Measurements from ENCODE around the gene GRIA2. TPM values are rescaled to one million over a fixed set of nuclear protein-coding genes. Genes with fewer than 3 reads are reported as not detected.

Gene GRIA2
- total RNA-seq, 1 experiment from 2014 or later: 0.32 TPM

DNA sequence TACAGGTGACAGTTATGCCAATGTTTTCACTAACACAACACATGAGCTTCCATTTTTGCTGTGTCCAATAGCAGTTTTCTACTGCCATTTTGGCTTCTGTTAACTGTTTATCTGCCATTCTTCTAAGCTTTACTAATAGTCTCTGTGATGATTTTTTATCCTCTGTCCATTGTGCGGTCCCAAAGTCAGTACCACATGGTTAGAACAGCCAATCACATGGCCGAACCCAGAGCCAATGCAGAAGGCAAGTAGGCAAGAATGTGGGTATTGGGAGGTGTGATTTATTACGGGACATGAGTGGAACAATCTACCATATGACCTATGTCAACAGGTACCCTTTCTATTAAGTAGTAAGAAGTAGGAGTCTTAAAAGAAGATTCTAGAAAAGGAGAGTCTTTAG, 61.5 kb downstream of the GRIA2 start:
- Histone ChIP-seq H3K27me3 (replicated peaks; ENCODE audit: insufficient read depth, low read depth, low read length, poor library complexity) (no peaks in the 10 kb centered on the region), H3K4me1 (ENCODE audit: insufficient read depth, low read length, poor library complexity, severe bottlenecking) (no peaks in the 10 kb centered on the region), H3K9me3 (ENCODE audit: low read depth, low read length, poor library complexity, severe bottlenecking) (no peaks in the 10 kb centered on the region), H3K36me3 (ENCODE audit: insufficient read depth, low read length, poor library complexity, severe bottlenecking) (no peaks in the 10 kb centered on the region), H3K4me3 (ENCODE audit: low read depth, low read length, poor library complexity, severe bottlenecking) (no peak overlapping the region), H3K27ac (ENCODE audit: low read depth, low read length, poor library complexity, severe bottlenecking) (no peak overlapping the region)
- ChIA-PET POLR2A (ENCODE audit: low non-redundant PET) (no interaction called here), CTCF (no interaction called here)
- no peak for DNase-seq (ENCODE audit: low spot score)
- intact Hi-C loops (cut with micrococcal nuclease; ENCODE audit: unreplicated experiment): no loop called here
- no peak for TF ChIP-seq CTCF (conservative IDR thresholded peaks at IDR 0.05; ENCODE audit: low read depth, low read length)
- no peak for TF ChIP-seq EZH2 (IDR thresholded peaks at IDR 0.05; ENCODE audit: borderline replicate concordance, low read depth, low read length, poor library complexity, severe bottlenecking)
- BruUV-seq (replicated peaks): no TSS peak

DNA sequence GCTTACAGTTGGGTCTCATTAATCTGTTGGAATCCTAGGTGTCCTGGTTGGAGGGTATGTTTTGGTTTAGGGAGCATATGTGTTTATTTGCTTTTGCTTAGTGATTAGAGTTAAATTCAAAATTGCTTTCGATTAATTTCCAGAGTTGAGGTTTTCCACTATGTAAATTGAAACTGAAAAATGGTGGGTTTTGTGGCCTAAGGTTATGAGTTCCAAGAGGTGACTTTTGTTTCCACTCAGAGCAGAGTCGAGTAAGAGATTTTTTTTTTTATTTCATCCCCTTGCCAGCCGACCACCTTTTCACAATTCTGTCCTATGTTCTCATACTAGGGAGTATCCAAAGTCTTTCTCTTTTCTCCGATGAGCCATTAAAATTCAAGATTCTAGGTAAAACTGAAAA, 66.9 kb downstream of the GRIA2 start:
- Histone ChIP-seq H3K27ac (ENCODE audit: low read depth, low read length, poor library complexity, severe bottlenecking) (no peak overlapping the region), H3K9me3 (ENCODE audit: low read depth, low read length, poor library complexity, severe bottlenecking) (no peaks in the 10 kb centered on the region), H3K4me1 (ENCODE audit: insufficient read depth, low read length, poor library complexity, severe bottlenecking) (no peaks in the 10 kb centered on the region), H3K36me3 (ENCODE audit: insufficient read depth, low read length, poor library complexity, severe bottlenecking) (no peaks in the 10 kb centered on the region), H3K27me3 (replicated peaks; ENCODE audit: insufficient read depth, low read depth, low read length, poor library complexity) (no peaks in the 10 kb centered on the region), H3K4me3 (ENCODE audit: low read depth, low read length, poor library complexity, severe bottlenecking) (no peak overlapping the region)
- no peak for TF ChIP-seq EZH2 (IDR thresholded peaks at IDR 0.05; ENCODE audit: borderline replicate concordance, low read depth, low read length, poor library complexity, severe bottlenecking)
- TF ChIP-seq CTCF (conservative IDR thresholded peaks at IDR 0.05; ENCODE audit: low read depth, low read length): no peak
- no TSS peak for BruUV-seq (replicated peaks)
- POLR2A ChIA-PET (ENCODE audit: low non-redundant PET): no interaction called here
- CTCF ChIA-PET: no interaction called here
- DNase-seq (ENCODE audit: low spot score): no peak
- intact Hi-C loops (cut with micrococcal nuclease; ENCODE audit: unreplicated experiment): no loop called here

- Histone ChIP-seq H3K4me1 (ENCODE audit: insufficient read depth, low read length, poor library complexity, severe bottlenecking) (peaks cover 3% of the 10 kb centered on the region), H3K27ac (ENCODE audit: low read depth, low read length, poor library complexity, severe bottlenecking) (no peak overlapping the region), H3K36me3 (ENCODE audit: insufficient read depth, low read length, poor library complexity, severe bottlenecking) (no peaks in the 10 kb centered on the region), H3K4me3 (ENCODE audit: low read depth, low read length, poor library complexity, severe bottlenecking) (no peak overlapping the region), H3K9me3 (ENCODE audit: low read depth, low read length, poor library complexity, severe bottlenecking) (no peaks in the 10 kb centered on the region), H3K27me3 (replicated peaks; ENCODE audit: insufficient read depth, low read depth, low read length, poor library complexity) (no peaks in the 10 kb centered on the region)
- CTCF ChIA-PET: interaction anchor here (1.1 kb wide), 1 partner anchor 688 kb away, joined by 3 read pairs; no protein-coding TSS in a partner anchor
- intact Hi-C loops (cut with micrococcal nuclease; ENCODE audit: unreplicated experiment): no loop called here
- DNase-seq (ENCODE audit: low spot score): no peak
- POLR2A ChIA-PET (ENCODE audit: low non-redundant PET): no interaction called here
- no TSS peak for BruUV-seq (replicated peaks)
- TF ChIP-seq CTCF (conservative IDR thresholded peaks at IDR 0.05; ENCODE audit: low read depth, low read length): no peak
- TF ChIP-seq EZH2 (IDR thresholded peaks at IDR 0.05; ENCODE audit: borderline replicate concordance, low read depth, low read length, poor library complexity, severe bottlenecking): no peak
Observed at GRCh38 chr4:157290622-157291021, 70.1 kb downstream of the GRIA2 start.
